Fibroblast of lung (primary cell): ENCODE results near the gene ACAP3.

Experiments used
- CTCF ChIP-seq, 2 donors: IDR thresholded peaks in 1 of 2; conservative IDR thresholded peaks in 1 of 2; 1 replicate in 1 of 2; 2 replicates in 1 of 2; pipeline ENCODE4 v1.5.1; 2011 to 2012; ENCODE audit warnings: low read length in 2 of 2, control low read depth in 1 of 2, inconsistent platforms in 1 of 2, low read depth in 1 of 2, mild to moderate bottlenecking in 1 of 2
- EZH2 ChIP-seq: IDR thresholded peaks from 2 replicates; pipeline ENCODE4 v1.5.1; 2012; ENCODE audit warnings: low read length, control low read depth, mild to moderate bottlenecking; ENCODE audit errors: missing control alignments

GRCh38 chr1:1312450-1313314 is 5.0 kb upstream of the ACAP3 start:
- TF ChIP-seq CTCF (conservative IDR thresholded peaks at IDR 0.05 in 1 of 2, IDR thresholded peaks at IDR 0.05 in 1 of 2; ENCODE audit: low read depth in 1 of 2, low read length in 2 of 2) (no peak), EZH2 (no peak)
